GM12801 (cell line): Measurements from ENCODE around the gene RASSF5.

Experiments used
- CTCF ChIP-seq: IDR thresholded peaks from one replicate; pipeline ENCODE4 v1.5.1; 2011; ENCODE audit warnings: control low read depth; ENCODE audit not compliant: insufficient read length; ENCODE audit errors: extremely low read depth

Gene RASSF5

GRCh38 chr1:206590025-206590758, 82.9 kb downstream of the RASSF5 start:
- no peak for TF ChIP-seq CTCF

- TF ChIP-seq CTCF = no peak
Observed at GRCh38 chr1:206591226-206591625, 83.9 kb downstream of the RASSF5 start.

GRCh38 chr1:206591696-206592095, 84.4 kb downstream of the RASSF5 start:
- no peak for TF ChIP-seq CTCF

- no peak for TF ChIP-seq CTCF
Observed at GRCh38 chr1:206593351-206593925, 86.1 kb downstream of the RASSF5 start.

- TF ChIP-seq CTCF = no peak
Observed at GRCh38 chr1:206595581-206596318, 88.4 kb downstream of the RASSF5 start.

GRCh38 chr1:206596319-206596666, 89.0 kb downstream of the RASSF5 start:
- TF ChIP-seq CTCF = no peak

GRCh38 chr1:206600527-206600926, 93.2 kb downstream of the RASSF5 start:
- TF ChIP-seq CTCF = no peak
